Fibroblast of the conjunctiva (primary cell): ENCODE results near the gene CLTRN.
"Not testable (repeated sequence)": the region's sequence is repeated elsewhere in the genome, so short reads cannot be mapped to it uniquely, and the experiment has no call there.

Source experiments
- DNase-seq: peaks from one replicate; pipeline ENCODE4 v3.0.0-alpha.2; 2010; ENCODE audit warnings: low read depth

Gene CLTRN

DNA sequence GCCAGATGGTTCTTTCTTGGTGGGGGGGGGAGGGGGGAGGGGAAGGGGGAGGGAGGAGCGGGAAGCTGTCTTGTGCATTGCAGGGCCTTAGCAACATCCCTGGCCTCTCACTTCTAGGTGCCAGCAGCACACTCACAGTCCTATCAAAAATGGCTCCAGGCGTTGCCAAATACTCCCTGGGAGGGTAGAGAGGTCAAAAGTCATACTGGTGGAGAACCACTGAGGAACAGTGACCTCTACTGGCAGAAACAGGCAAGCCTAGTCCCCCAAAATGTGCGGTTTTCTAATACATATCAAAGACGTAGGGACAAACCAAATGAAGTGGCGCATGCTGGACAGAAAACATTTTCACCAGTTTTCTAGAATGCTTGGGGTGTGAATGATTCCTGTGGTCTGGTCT, 17.1 kb downstream of the CLTRN start:
- not testable (repeated sequence) for DNase-seq

- DNase-seq = no peak
These were observed 18.1 kb downstream of the CLTRN start for GRCh38 chrX:15646543-15646942.

DNA sequence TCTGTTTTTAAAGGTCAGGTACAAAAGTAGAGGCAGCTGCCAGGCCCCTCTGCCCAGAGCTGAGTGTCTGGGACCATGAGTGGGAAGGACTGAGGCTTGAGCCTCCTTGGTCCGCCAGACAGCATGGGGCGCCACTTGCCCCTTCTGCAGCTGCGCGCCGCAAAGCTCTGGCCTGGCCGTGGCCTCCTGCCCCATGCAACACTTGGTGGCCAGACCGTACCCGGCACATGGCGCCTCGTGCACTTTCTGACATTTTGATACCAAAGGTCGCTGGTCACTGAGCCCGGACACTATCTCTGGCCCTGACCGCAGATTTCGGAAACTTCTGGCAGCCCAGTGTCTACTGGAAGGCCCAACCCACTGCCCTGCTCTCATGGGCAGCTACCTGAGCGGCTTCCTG, 18.6 kb downstream of the CLTRN start:
- DNase-seq = no peak

DNA sequence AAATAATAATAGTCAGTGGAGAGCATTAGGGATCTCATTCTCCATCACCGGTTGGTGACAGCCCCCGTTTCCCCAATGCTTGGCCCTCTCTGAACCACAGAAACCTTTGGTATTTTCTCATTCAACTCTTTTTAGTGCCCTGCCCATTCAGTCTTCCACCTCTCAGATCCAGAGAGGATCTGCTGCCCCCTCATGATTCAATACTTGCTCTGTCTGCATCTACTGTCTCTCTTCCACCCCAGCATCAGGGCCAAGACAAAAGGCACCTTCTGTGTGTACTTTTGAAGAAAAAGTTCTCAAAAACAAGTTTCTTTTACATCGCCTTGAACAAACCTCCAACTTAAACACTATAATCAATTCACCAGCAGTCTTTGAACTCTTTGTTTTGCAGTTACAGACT, 19.3 kb downstream of the CLTRN start:
- no peak for DNase-seq

GRCh38 chrX:15644560-15644872, 20.1 kb downstream of the CLTRN start:
- no peak for DNase-seq

- no peak for DNase-seq
These were observed 20.6 kb downstream of the CLTRN start for GRCh38 chrX:15643786-15644559.

DNA sequence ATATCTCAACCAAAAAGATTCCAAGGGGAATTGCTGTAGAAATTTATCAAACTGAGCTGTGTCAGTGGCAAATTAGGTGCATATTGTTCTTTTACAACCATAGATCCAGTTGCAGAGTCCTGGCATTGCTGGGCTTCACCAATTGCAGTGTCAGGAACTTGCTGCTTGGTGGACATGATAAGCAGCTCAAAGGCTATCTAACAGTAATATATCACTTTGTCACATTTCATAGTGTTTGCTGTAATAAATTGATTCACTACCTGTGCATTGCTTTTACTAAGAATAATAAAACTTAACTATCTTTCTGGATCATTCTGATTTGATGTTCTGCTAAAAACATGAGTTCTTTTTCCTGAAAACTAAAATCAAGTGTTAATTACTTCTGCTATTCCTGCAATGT, 33.0 kb downstream of the CLTRN start:
- DNase-seq = no peak

- DNase-seq = no peak
These were observed 41.6 kb downstream of the CLTRN start for GRCh38 chrX:15623054-15623453.

GRCh38 chrX:15619053-15619755, 45.4 kb downstream of the CLTRN start:
- no peak for DNase-seq

- no peak for DNase-seq
These were observed 47.5 kb downstream of the CLTRN start for GRCh38 chrX:15617111-15617510.

DNA sequence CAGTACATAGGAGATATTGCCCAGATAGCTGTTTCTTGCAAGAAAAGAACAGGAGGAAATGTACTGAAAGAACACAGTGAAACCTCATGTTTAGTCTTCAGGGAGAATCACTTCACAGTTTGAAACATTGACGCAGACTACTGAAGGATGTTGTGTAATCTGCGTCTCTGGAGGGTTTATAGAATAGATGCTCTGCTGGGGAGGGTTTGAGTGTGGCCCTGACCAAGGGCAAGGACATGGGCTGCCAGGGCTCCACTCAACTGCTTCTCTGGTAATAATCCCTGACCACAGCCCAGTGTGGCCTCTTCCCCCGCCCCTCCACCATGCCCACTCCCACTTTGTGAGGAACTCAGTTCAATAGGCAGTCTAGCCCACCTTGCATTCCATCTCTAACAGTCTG, 48.1 kb downstream of the CLTRN start:
- no peak for DNase-seq

DNA sequence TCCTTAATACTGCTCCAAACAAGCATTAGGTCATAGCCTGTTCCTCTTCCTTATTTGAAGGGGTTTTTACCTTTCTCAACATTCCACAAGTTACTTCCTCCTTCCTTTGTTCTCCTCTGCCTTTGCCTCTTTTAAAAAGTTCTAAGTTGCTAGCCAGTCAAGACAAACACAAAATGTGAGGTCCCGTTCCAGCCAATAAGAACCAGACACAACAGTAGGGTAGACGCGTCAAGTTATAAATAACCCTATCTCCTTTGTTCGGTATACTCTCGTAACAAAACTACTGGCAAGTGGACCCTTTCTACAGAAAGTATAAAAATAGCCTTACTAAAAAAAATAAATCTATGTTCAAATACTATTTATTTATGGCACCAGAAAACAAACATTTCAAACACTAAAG, 57.5 kb downstream of the CLTRN start:
- no peak for DNase-seq

GRCh38 chrX:15606136-15606535, 58.5 kb downstream of the CLTRN start:
- no peak for DNase-seq

GRCh38 chrX:15605226-15605625, 59.4 kb downstream of the CLTRN start:
- no peak for DNase-seq

GRCh38 chrX:15602761-15603160, 61.8 kb downstream of the CLTRN start:
- DNase-seq = no peak

DNA sequence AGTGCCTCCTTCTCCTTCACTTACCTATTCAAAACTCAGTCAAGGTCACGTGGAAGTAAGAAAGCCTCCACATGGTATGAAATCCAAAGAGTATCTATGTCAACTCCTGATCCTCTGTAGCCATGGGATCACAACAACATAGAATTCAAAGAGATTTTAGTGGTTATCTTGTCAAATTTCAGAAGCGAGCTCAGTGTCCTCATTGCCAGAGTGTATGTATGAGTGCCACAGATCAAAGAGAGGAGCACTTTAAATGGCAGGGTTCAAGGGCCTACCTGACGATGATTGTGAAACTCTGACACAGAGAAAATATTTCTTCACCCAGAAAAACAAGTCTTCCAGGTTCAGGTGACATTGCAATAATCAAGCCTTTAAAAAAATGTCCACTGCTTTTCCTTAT, 62.7 kb downstream of the CLTRN start:
- DNase-seq = no peak

DNA sequence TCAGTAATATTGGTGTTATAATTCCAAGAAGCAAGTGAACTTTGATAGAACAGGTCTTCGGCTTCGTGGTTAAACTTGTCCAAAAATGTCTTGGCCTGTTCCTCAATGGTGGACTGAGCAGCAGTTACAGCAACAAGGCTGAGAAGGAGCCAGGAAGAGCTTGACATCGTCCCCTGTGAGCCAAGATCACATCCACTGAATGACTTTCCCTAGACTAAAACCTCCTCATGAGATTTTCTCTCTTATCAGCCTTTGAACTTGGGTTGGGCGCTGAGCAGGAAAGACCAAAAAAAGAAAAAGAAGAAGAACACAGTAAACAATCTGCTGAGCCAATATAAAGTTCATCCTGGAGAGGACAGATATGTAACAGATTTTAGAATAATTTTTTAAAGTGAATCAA, 63.9 kb downstream of the CLTRN start, which contains the start of gene ACE2:
TSS of gene ACE2 (minus strand) at position 216 of the 400 bp plus-strand sequence. CDS start at position 167, 49 bp downstream.
- no peak for DNase-seq

DNA sequence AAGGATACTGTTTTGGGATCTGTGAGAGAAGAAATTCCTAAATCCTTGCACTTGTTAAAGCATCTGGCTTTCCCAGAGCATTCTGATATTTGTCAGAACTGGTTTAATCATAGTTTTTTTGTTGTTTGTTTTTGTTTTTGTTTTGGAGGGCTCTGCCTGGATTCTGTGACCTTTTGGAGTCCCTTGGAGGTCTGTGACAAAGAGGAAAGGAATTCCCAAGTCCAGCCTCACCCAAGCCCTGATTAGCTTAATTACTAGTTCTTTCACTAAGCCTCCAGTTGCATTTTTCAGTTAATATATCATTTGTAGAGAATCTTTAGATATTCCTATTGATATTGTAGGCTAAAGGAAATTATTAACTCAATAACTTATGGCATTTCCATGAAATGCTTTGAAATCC, 64.6 kb downstream of the CLTRN start:
- no peak for DNase-seq

GRCh38 chrX:15599461-15599860, 65.1 kb downstream of the CLTRN start:
- no peak for DNase-seq

- DNase-seq = no peak
These were observed 66.6 kb downstream of the CLTRN start for GRCh38 chrX:15598026-15598425.

GRCh38 chrX:15594371-15594770, 70.2 kb downstream of the CLTRN start:
- no peak for DNase-seq

DNA sequence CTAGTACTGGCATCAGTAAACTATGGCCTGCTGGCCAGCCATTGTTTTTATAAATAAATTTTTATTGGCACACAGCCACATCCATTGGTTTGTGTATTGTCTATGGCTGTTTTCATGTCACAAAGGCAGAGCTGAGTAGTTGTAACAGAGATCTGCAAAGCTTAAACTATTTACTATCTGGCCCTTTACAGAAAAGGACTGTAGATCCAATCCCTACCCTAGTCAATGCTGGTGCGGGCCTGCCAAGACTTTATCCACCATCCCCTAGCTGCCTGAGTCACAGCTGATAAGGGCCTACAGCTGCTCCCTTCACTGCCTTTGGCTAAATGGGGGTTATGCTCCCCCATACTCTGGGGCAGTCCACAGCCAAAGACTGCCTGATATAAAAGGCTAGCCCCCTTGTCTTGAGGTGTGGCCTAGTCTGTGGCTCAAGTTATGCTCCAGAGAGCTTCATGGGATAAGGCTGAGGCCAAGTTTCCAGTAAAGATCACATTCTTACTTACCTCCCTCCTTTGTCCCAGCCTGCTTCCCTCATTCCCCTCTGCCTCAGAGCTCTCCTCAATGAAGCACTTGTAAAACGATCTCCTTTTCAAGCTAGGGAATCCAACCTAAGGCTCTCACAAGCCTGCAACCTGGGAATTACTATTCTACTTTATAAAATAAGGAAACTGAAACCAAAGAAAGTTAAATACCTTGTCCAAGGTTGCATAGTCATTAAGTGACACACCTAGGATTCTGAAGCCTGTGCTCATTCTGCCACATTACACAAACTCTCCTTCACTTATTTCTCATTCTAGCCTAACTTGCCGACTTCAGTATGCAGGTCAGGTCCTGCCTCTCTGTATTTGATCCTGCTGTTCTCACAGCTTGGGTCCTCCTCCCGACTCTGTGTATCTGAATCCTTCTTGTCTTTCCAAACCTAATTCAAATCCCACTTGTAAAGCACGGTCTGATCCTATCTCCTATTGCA, 84.5 kb downstream of the CLTRN start:
- DNase-seq = no peak
